Activated CD8-positive, alpha-beta T cell treated with anti-CD3 and anti-CD28 coated beads, Interleukin-2, amount 10 ng/mL, durations not matched to agents 7 days and 5 days (primary cell): ENCODE measurements around the gene ZC3H7B. TPM values are rescaled to one million over a fixed set of nuclear protein-coding genes. Genes with fewer than 3 reads are reported as not detected.
A peak's percentile ranks its signal among the peaks of the same experiment; 100 is the strongest.

Experiments used
- ATAC-seq: fragments of 150-1000 bp; cut with Tn5 transposase; one replicate; pipeline ENCODE4 v1.10.0; 2021; ENCODE audit warnings: moderate library complexity
- CTCF ChIA-PET: fragments of 350-600 bp; sonication (Branson Sonifier 250); formaldehyde crosslinking; loops from one replicate; lab custom pipeline; 2021; ENCODE audit warnings: antibody characterized with exemption; lab: Charles Lee
- POLR2A ChIA-PET: fragments of 350-600 bp; sonication (Branson Sonifier 250); formaldehyde crosslinking; loops from one replicate; lab custom pipeline; 2021; ENCODE audit warnings: antibody characterized with exemption; lab: Charles Lee
- DNase-seq: peaks from one replicate; pipeline ENCODE4 v3.0.0-alpha.2; 2020
- H3K27ac Mint-ChIP-seq: one replicate; pipeline ENCODE4 v1.8.0; 2021; ENCODE audit warnings: mild to moderate bottlenecking, mixed read lengths
- H3K27me3 Mint-ChIP-seq: one replicate; pipeline ENCODE4 v1.8.0; 2021; ENCODE audit warnings: low read depth, mixed read lengths
- H3K36me3 Mint-ChIP-seq: one replicate; pipeline ENCODE4 v1.8.0; 2021; ENCODE audit warnings: low read depth, mixed read lengths
- H3K4me1 Mint-ChIP-seq: one replicate; pipeline ENCODE4 v1.8.0; 2021; ENCODE audit warnings: low read depth, mixed read lengths
- H3K4me3 Mint-ChIP-seq: one replicate; pipeline ENCODE4 v1.8.0; 2021; ENCODE audit warnings: mild to moderate bottlenecking, mixed read lengths
- H3K9me3 Mint-ChIP-seq: one replicate; pipeline ENCODE4 v1.8.0; 2022; ENCODE audit warnings: mixed read lengths; ENCODE audit not compliant: insufficient read depth
- total RNA-seq, 2 experiments: library from RNA; stranded (reverse); gene quantifications; one replicate each; pipeline ENCODE4 v1.2.3, GENCODE V29; 2021

ZC3H7B gene
- total RNA-seq, 2 experiments from 2014 or later, result 48.4 to 50.8 TPM

DNA sequence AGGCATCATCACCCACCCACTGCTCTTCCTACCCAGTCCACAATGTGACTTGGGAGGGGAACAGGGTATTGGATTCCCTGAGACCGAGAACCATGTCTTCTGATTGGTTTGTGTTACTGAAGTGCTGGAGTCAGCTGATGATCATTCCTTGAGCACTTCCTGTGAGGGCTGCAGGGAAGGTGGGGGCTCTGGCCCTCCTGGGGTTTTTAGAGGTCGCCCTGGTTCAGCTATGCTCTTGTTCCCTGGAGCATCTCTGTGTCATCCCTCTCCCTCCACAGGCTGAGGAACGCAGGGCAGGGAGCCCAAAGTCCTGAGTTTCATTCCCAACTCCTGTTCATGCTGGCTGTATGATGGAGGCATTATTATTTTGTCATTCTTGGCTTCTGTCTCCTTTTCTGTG lies 6.7 kb downstream of the ZC3H7B start:
- Mint-ChIP-seq H3K36me3 (peaks cover 27% of the 10 kb centered on the region), H3K27me3 (no peaks in the 10 kb centered on the region), H3K27ac (peak overlapping the region; percentile 55), H3K4me1 (peaks cover 36% of the 10 kb centered on the region), H3K4me3 (no peak overlapping the region), H3K9me3 (no peaks in the 10 kb centered on the region)
- DNase-seq (no peak), ATAC-seq (no peak)
- ChIA-PET CTCF (no interaction called here), POLR2A (no interaction called here)

- no peaks in the 10 kb centered on the region for H3K27me3 Mint-ChIP-seq
These were observed 7.2 kb downstream of the ZC3H7B start for GRCh38 chr22:41308544-41308947.

DNA sequence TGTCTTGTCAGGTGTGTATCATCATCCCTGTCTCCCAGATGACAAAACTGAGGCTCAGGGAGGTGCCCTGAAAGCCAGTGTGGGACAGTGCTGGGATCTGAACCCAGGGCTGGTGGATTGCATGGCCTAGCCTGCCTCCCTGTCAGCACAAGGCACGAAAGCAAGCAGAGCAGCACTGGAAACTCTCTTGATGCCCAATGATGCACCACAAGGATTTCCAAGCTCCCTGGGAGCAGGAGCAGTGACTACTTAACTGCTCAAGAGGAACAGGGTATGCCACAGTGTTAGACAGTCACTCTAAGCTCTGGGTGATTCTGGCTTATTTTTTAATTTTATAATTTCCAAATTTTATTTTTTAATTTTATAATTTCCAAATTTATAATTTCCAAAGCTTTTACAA lies 9.0 kb downstream of the ZC3H7B start:
- Mint-ChIP-seq H3K9me3 (no peaks in the 10 kb centered on the region), H3K4me1 (peaks cover 20% of the 10 kb centered on the region), H3K27ac (no peak overlapping the region), H3K36me3 (peaks cover 23% of the 10 kb centered on the region), H3K27me3 (no peaks in the 10 kb centered on the region), H3K4me3 (no peak overlapping the region)
- CTCF ChIA-PET, result interaction anchor here (0.7 kb wide), 1 partner anchor 127 kb away, joined by 3 read pairs; no protein-coding TSS in a partner anchor
- ATAC-seq (no peak), DNase-seq (no peak)
- POLR2A ChIA-PET, result no interaction called here

More at GRCh38 chr22:41308544-41308947, 7.2 kb downstream of the ZC3H7B start:
- DNase-seq (no peak), ATAC-seq (no peak)
- no peaks in the 10 kb centered on the region for H3K9me3 Mint-ChIP-seq
- CTCF ChIA-PET, result no interaction called here
- peaks cover 27% of the 10 kb centered on the region for H3K36me3 Mint-ChIP-seq
- H3K27ac Mint-ChIP-seq, result peak overlapping the region; percentile 55
- POLR2A ChIA-PET, result no interaction called here
- H3K4me1 Mint-ChIP-seq, result peaks cover 31% of the 10 kb centered on the region
- H3K4me3 Mint-ChIP-seq, result no peak overlapping the region

DNA sequence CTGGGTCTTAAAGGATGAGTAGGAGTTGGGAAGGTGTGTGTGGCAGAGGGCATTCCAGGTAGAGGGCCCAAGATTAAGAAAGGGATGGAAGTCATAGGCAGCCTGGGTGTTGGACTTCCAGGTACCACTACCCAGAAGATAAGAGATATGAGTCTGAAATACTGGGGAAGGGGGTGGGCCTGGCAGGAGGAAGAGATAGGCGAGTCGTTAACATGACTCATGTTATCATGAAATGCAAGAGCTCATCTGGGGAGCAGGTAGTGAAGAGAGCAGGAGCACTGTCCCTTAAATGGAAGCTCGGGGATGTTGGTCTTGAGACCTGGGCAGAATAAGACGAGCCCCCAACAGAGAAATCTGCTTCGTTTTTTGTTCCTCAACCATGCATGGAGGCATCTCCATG lies 10.2 kb downstream of the ZC3H7B start:
- no peak for ATAC-seq
- CTCF ChIA-PET, result interaction anchor here (1.5 kb wide), 1 partner anchor 9 kb away, joined by 5 read pairs; no protein-coding TSS in a partner anchor
- Mint-ChIP-seq H3K9me3 (no peaks in the 10 kb centered on the region), H3K4me1 (peaks cover 13% of the 10 kb centered on the region), H3K4me3 (no peak overlapping the region), H3K27ac (peak overlapping the region; percentile 2), H3K27me3 (no peaks in the 10 kb centered on the region), H3K36me3 (peaks cover 22% of the 10 kb centered on the region)
- DNase-seq, result no peak
- POLR2A ChIA-PET, result interaction anchor here (0.6 kb wide), 1 partner anchor 628 kb away, joined by 4 read pairs; no protein-coding TSS in a partner anchor

DNA sequence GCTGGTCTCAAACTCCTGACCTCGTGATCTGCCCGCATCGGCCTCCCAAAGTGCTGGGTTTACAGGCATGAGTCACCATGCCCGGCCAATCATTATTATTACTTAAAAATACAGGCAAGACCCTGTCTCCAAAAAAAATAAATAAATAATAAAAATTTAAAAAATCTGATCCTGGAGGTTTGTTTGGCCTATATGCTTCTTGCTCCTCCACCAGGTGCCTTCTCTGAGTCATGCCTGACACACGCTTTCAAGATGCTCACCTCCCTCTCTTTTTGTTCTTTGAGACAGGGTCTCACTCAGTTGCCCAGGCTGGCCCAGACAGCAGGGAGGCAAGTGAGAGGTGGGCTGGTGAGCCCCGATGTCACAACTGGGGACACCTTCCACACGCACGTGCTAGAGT lies 13.5 kb downstream of the ZC3H7B start:
- POLR2A ChIA-PET, result no interaction called here
- H3K27ac Mint-ChIP-seq, result peak overlapping the region; percentile 22
- no peak overlapping the region for H3K4me3 Mint-ChIP-seq
- no peak for DNase-seq
- no peaks in the 10 kb centered on the region for H3K9me3 Mint-ChIP-seq
- CTCF ChIA-PET, result no interaction called here
- H3K36me3 Mint-ChIP-seq, result peaks cover 2% of the 10 kb centered on the region
- H3K4me1 Mint-ChIP-seq, result peaks cover 4% of the 10 kb centered on the region
- no peaks in the 10 kb centered on the region for H3K27me3 Mint-ChIP-seq
- ATAC-seq, result no peak

DNA sequence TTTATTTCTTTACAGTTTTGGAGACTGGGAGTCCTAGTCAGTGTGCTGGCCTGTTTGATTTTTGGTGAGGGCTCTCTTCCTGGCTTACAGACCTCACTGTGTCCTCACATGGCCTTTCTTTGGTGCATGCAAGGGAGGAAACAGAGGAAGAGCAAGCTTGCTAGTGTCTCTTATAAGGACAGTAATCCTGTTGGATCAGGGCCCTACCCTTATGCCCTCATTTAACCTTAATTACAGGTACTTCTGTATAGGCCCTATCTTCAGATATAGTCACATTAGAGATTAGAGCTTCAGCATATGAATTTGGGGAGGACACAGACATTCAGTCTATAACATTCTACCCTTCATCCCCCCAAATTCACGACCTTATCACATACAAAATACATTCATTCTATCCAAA lies 14.3 kb downstream of the ZC3H7B start:
- POLR2A ChIA-PET, result no interaction called here
- Mint-ChIP-seq H3K4me1 (peaks cover 4% of the 10 kb centered on the region), H3K36me3 (peaks cover 5% of the 10 kb centered on the region), H3K27me3 (no peaks in the 10 kb centered on the region), H3K9me3 (no peaks in the 10 kb centered on the region), H3K4me3 (no peak overlapping the region), H3K27ac (no peak overlapping the region)
- no peak for ATAC-seq
- DNase-seq, result no peak
- CTCF ChIA-PET, result no interaction called here

- peak overlapping the region; percentile 1 for H3K27ac Mint-ChIP-seq
- no peaks in the 10 kb centered on the region for H3K9me3 Mint-ChIP-seq
- no peak overlapping the region for H3K4me3 Mint-ChIP-seq
- H3K27me3 Mint-ChIP-seq, result no peaks in the 10 kb centered on the region
- ChIA-PET POLR2A (no interaction called here), CTCF (no interaction called here)
- H3K4me1 Mint-ChIP-seq, result no peaks in the 10 kb centered on the region
- no peak for DNase-seq
- no peak for ATAC-seq
- peaks cover 15% of the 10 kb centered on the region for H3K36me3 Mint-ChIP-seq
These were observed 19.3 kb downstream of the ZC3H7B start for GRCh38 chr22:41320416-41321240.

DNA sequence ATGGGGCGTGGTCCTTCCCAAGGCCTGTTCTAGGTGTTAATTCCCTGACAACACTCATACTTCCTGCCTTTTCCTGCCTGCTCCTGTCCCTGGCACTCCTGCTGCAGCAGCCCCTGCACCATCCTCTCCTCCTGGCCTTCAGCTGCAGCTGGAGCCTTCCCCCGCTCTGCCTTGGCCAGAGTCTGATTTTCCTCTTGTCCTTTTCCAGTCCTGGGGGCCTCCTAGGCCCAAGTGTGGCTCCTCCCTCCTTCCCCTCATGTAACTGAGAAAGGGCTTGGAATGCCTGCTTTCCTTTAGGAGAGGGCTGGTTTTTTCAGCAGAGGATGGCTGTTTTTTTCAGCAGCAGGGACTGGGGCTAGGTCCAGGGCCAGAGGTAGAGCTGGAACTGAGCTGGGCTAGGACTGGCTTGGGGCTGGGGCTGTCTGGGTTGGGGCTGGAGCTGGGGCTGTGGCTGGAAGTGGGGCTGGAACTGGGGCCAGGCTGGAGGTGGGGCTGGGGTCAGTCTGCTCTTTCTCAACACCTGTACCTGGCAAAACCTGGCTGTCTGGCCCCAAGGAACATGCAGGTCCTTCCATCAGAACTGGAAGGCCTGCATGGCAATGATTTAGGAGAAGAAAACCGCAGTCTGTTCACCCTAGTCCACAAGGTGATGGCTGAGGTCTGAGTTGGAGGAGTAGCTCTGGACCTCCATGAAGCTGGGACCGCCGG lies 23.6 kb downstream of the ZC3H7B start:
- POLR2A ChIA-PET, result no interaction called here
- H3K27me3 Mint-ChIP-seq, result no peaks in the 10 kb centered on the region
- H3K4me3 Mint-ChIP-seq, result no peak overlapping the region
- no peaks in the 10 kb centered on the region for H3K4me1 Mint-ChIP-seq
- ATAC-seq (no peak), DNase-seq (no peak)
- CTCF ChIA-PET, result no interaction called here
- H3K27ac Mint-ChIP-seq, result no peak overlapping the region
- no peaks in the 10 kb centered on the region for H3K9me3 Mint-ChIP-seq
- H3K36me3 Mint-ChIP-seq, result peaks cover 24% of the 10 kb centered on the region

DNA sequence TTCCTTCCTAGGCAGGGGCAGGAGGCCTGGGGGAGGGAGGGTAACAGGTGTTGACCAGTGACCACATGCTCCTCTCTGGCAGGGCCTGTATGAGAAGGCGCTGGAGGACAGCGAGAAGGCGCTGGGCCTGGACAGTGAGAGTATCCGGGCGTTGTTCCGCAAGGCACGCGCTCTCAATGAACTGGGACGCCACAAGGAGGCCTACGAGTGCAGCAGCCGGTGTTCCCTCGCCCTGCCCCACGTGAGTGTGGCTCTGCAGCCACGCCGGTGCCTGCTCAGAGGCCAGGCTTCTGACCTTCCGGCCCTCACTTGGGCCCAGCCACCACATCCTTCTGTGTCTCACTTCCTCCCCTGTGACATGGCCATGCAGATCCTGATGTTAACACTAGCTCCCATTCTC lies 25.8 kb downstream of the ZC3H7B start:
- Mint-ChIP-seq H3K27me3 (no peaks in the 10 kb centered on the region), H3K4me1 (no peaks in the 10 kb centered on the region), H3K36me3 (peaks cover 23% of the 10 kb centered on the region), H3K4me3 (no peak overlapping the region), H3K27ac (no peak overlapping the region), H3K9me3 (no peaks in the 10 kb centered on the region)
- ChIA-PET CTCF (interaction anchor here (1.1 kb wide), 1 partner anchor 77 kb away, joined by 5 read pairs; no protein-coding TSS in a partner anchor), POLR2A (interaction anchor here (0.6 kb wide), 1 partner anchor 16 kb away, joined by 4 read pairs; no protein-coding TSS in a partner anchor)
- DNase-seq (no peak), ATAC-seq (no peak)

- no peak overlapping the region for H3K27ac Mint-ChIP-seq
- no peaks in the 10 kb centered on the region for H3K27me3 Mint-ChIP-seq
- H3K4me3 Mint-ChIP-seq, result no peak overlapping the region
- ChIA-PET CTCF (no interaction called here), POLR2A (no interaction called here)
- DNase-seq, result no peak
- H3K9me3 Mint-ChIP-seq, result no peaks in the 10 kb centered on the region
- H3K36me3 Mint-ChIP-seq, result peaks cover 34% of the 10 kb centered on the region
- ATAC-seq, result no peak
- no peaks in the 10 kb centered on the region for H3K4me1 Mint-ChIP-seq
These were observed 28.8 kb downstream of the ZC3H7B start for GRCh38 chr22:41330169-41330568.

- CTCF ChIA-PET, result no interaction called here
- H3K4me3 Mint-ChIP-seq, result no peak overlapping the region
- peaks cover 36% of the 10 kb centered on the region for H3K36me3 Mint-ChIP-seq
- POLR2A ChIA-PET, result no interaction called here
- peaks cover 9% of the 10 kb centered on the region for H3K4me1 Mint-ChIP-seq
- no peak for DNase-seq
- no peaks in the 10 kb centered on the region for H3K27me3 Mint-ChIP-seq
- no peaks in the 10 kb centered on the region for H3K9me3 Mint-ChIP-seq
- no peak overlapping the region for H3K27ac Mint-ChIP-seq
- no peak for ATAC-seq
These were observed 31.1 kb downstream of the ZC3H7B start for GRCh38 chr22:41332217-41332939.
